ENCODE results near the gene ZNF205.
A peak's percentile ranks its signal among the peaks of the same experiment; 100 is the strongest.

Gene ZNF205

DNA sequence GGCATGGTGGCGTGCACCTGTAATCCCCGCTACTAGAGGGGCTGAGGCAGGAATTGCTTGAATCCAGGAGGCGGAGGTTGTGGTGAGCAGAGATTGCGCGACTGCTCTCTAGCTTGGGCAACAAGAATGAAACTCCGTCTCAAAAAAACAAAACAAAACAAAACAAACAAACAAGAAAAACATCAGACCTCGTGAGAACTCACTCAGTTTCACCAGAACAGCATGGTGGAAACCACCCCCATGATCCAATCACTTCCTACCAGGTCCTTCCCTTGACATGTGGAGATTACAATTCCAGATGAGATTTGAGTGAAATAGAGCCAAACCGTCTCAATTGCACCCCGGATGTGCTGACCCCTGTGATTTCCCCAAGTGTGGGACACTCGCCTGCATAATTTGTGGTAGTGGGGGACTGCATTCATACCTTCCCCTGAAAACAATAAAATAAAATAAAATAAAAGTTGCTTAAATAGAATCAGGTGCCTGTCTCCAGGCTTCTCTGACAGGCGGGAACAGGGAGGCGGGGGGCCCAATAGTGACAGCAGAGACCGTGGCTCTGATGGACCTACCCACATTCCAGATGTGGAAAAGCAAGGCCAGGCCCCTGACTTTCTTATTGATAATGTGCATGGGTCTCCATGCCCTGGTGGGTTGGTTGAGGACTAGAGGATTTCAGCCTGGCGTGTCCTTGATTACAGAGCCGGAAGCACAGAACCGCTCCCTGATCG lies 26.4 kb upstream of the ZNF205 start:
- no peak for DNase-seq

DNA sequence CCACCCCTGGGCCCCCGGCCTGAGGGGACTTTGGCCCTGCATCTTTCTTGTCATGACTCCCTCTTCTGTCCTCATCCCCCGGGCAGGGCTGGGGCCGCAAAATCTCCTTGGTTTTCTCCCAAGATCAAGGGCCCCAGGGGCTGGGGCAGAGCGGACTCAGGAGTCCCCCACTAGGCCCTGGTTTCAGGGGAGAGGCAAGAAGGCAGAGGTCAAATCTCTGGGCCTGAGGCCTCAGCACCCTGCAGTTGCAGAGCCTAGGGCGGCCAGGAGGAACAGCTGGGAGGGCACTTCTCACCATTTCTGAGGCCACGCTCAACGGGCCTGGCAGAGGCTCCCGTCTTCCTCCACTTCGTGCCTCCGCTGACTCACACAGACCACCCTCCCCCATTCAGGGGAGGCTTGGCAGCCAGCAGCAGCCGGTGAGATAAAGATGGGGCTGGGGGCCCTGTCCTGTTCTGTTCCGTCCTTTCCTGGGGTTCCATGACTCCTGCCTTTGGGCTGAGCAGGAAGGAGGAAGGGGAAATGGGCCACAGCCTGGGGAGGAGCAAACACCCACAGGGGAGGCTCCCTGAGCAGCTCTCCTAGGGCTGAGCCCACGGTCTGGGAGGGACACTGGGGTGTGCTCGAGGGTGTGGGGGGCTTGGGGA lies 25.7 kb upstream of the ZNF205 start:
- no peak for DNase-seq

- no peak for DNase-seq
Observed at GRCh38 chr16:3087243-3088235, 24.8 kb upstream of the ZNF205 start.

- no peak for DNase-seq
Observed at GRCh38 chr16:3088450-3088849, 23.9 kb upstream of the ZNF205 start.

DNA sequence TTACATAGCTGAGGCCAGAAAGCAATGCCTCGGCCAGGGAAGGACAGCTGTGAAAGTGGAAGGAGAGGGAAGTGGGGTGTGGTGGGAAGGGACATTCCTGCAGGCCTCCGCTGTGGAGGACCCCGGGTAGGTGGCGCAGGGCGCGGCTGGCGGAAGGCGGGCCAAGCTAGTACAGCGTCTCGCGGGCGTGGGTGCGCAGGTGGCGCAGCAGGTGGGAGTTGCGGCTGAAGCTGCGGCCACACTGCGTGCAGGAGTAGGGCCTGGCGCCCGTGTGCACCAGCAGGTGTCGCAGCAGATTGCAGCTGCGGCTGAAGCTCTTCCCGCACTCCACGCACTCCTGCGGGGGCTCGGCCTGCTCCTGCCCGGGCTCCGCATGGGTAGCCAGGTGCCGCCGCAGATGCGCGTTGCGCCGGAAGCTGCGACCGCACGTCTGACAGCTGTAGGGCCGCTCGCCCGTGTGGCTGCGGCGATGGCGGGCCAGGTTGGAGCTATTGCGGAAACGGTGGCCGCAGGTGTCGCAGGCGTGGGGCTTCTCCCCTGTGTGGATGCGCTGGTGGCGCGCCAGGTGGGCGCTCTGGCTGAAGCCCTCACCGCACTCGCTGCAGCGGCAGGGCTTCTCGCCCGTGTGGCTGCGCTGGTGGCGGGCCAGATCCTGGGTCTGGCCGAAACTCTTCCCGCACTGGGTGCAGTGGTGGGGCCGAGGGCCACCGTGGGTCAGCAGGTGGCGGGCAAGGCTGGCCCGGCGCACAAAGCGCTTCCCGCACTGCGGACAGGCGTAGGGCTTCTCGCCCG lies 23.3 kb upstream of the ZNF205 start:
- DNase-seq: no peak

- no peak for DNase-seq
Observed at GRCh38 chr16:3089717-3090592, 22.4 kb upstream of the ZNF205 start.

DNA sequence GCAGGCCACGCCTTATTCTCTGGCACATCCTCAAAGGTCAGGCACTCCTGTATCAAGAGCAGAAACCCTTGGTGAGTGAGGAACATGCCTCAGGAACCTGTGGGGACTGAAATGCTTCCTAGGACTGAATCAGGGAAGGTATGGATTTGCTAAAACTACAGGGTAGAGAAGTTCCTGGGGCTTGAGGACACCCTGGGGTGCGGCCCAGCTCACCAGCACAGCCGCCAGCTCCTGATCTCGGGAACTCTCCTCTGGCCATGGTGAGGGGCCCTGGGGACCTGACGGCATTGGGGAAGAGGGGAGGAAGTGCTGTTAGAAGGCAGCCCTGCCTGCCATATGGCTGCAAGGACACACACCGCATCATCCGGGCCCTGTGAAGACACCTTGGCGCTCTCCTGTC lies 20.8 kb upstream of the ZNF205 start:
- no peak for DNase-seq

DNA sequence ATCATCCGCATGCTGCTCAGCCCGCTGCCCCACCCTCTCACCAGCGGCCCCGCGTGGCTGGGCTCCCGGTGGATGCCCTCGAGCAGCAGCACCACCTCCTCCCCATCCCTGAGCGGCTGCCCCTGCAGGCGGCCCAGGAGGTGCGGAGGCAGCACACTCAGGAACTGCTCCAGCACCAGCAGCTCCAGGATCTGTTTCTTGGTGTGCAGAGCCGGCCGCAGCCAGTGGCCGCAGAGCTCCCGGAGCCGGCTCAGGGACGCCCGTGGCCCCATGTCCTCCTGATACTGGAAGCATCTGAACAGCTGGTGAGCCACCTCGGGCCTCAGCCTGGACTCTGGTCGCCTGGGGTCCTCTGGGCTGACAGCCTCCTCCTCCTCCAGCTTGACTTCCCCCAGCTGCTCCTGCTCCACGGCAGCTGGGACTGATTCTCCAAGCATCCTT lies 19.9 kb upstream of the ZNF205 start:
- no peak for DNase-seq

- peak; percentile 58 for DNase-seq
Observed at GRCh38 chr16:3094289-3095027, 17.9 kb upstream of the ZNF205 start.

GRCh38 chr16:3095869-3096268 lies 16.5 kb upstream of the ZNF205 start:
- DNase-seq: peak; percentile 58

DNA sequence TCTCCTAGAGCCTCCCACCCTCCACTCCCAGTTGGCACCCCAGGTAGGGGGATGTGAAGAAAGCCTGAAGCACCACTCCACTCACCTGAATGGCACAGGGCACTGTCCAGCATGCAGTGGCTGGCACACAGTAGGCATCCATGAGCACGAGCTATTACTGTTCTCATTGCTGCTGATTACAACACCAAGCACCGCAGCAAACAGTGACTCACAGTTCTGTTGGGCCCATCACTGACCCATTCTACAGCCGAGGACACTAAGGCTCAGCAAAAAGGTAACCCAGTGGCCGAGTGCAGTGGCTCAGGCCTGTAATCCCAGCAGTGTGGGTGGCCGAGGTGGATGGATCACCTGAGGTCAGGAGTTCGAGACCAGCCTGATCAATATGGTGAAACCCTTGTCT lies 16.0 kb upstream of the ZNF205 start:
- no peak for DNase-seq

- DNase-seq: no peak
Observed at GRCh38 chr16:3097266-3097665, 15.1 kb upstream of the ZNF205 start.

DNA sequence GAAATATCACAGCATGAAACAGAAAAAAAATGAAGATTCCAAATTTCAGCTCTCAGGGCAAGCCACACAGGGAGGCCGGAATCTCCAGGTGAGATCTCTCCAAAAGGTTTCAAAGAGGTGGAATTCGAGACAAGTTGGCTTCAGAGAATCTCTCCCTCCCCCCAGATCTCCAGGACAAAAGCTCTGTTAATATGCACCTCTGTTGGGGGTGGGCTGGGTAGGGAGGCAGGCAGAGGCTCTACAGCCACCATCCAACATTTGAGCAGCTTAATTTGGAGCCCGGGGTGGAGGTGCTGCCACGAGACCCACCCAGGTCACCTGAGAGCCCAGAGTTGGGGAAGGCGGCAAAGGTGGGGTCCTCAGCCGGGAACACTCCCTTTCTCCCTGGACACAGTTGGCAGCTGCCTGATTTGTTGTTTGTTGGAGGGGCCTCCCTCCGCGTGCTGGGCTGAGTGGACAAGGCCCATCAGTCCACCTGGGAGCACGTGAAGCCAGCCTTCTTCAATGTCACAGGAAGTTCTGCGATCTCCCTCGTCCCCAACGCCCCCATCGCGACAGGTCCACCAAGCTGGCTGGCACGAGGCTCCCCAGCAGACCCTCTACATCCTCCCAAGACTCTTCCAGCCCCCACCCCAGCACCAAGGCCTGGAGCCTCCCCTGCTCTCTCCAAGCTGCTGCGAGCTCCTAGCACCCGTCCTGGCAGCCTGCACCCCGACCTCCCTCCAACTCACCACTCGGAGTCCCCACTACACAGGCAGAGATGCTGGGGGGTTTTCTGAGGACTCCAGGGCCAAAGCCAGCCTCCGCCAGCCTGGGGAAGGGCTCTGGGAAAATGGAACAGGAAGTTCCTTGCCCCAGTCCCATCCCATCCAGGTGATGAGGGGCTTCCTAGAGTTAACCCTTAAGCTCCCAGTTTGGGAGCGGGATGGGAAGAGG lies 13.7 kb upstream of the ZNF205 start, which contains the start of gene ZSCAN10:
Gene ZSCAN10, minus strand, starts transcription at position 836 of the 936 bp plus-strand sequence. CDS start 6,357 bp downstream, outside the sequence.
- no peak for DNase-seq

GRCh38 chr16:3099395-3099731 lies 13.0 kb upstream of the ZNF205 start:
- no peak for DNase-seq

GRCh38 chr16:3099732-3100499 lies 12.5 kb upstream of the ZNF205 start:
- peak; percentile 94 for DNase-seq

DNA sequence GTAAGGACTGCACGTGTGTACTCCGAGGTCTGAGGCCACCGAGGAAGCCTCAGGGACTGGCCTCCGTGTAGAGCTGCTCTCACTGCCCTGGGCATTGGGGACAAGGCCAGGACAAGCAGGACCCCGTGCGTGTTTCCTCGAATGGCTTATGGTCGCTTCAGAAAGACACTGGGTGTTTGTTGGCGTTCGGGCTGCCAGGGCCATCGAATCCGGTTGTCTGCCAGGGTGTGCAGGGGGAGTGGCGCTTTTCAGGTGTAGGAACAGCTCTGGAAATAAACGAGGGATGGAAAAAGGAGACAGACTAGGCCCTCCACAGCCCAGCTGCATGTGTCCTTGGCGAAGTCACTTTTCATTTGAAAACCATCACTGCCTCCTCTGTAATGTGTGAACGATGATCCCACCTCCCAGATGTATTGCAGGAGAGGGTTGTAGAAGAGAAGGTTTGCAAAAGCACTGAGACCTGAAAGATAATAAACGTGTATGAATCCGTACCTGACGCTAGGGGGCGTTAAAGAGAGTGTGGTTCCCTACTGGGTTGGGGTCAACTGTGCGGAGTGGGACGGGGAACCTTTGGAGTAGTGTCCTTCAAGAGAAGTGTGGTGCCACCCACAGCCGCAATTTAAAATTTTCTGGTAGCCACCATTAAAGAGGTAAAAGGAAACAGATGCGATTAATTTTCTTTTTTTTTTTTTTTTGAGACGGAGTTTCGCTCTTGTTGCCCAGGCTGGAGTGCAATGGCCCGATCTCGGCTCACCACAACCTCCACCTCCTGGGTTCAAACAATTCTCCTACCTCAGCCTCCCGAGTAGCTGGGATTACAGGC lies 11.2 kb upstream of the ZNF205 start:
- DNase-seq: peak; percentile 52

GRCh38 chr16:3101841-3102470 lies 10.4 kb upstream of the ZNF205 start:
- no peak for DNase-seq
